Stimulated activated CD4-positive, alpha-beta T cell treated with anti-CD3 and anti-CD28 coated beads, TNF-alpha, amount 100 ng/mL, for 4 hours (primary cell): ENCODE results near the gene VENTX.

Experiments
- DNase-seq, 3 experiments: peaks; one replicate each; pipeline ENCODE4 v3.0.0-alpha.2; 2020; ENCODE audit warnings: low read depth in 3 of 3

Gene VENTX

GRCh38 chr10:133235265-133235855, 2.3 kb upstream of the VENTX start:
- no peak for DNase-seq

GRCh38 chr10:133235932-133236331, 1.7 kb upstream of the VENTX start:
- DNase-seq, result no peak

GRCh38 chr10:133236401-133237240, 1.0 kb upstream of the VENTX start:
- no peak for DNase-seq

GRCh38 chr10:133237241-133237587, 441 bp upstream of the VENTX start:
- no peak for DNase-seq

GRCh38 chr10:133238466-133238804, 780 bp downstream of the VENTX start:
- no peak for DNase-seq

GRCh38 chr10:133239990-133240389, 2.3 kb downstream of the VENTX start:
- no peak for DNase-seq

- no peak for DNase-seq
Observed at GRCh38 chr10:133241501-133242205, 4.0 kb downstream of the VENTX start.

- DNase-seq, result no peak
Observed at GRCh38 chr10:133242611-133243356, 5.1 kb downstream of the VENTX start.

- no peak for DNase-seq
Observed at GRCh38 chr10:133243593-133243992, 5.9 kb downstream of the VENTX start.

- no peak for DNase-seq
Observed at GRCh38 chr10:133245439-133246235, 8.0 kb downstream of the VENTX start.

- no peak for DNase-seq
Observed at GRCh38 chr10:133246236-133246626, 8.6 kb downstream of the VENTX start.

GRCh38 chr10:133247681-133248333, 10.2 kb downstream of the VENTX start:
- DNase-seq, result no peak

- DNase-seq, result no peak
Observed at GRCh38 chr10:133248334-133248715, 10.7 kb downstream of the VENTX start.

GRCh38 chr10:133249094-133249780, 11.6 kb downstream of the VENTX start:
- DNase-seq, result no peak

- no peak for DNase-seq
Observed at GRCh38 chr10:133249975-133250754, 12.5 kb downstream of the VENTX start.

- no peak for DNase-seq
Observed at GRCh38 chr10:133251388-133252222, 13.9 kb downstream of the VENTX start.

GRCh38 chr10:133252223-133252552, 14.5 kb downstream of the VENTX start:
- no peak for DNase-seq

GRCh38 chr10:133253361-133253955, 15.8 kb downstream of the VENTX start:
- no peak for DNase-seq
